SH-SY5Y (cell line): Measurements from ENCODE around the gene CARD19.

Experiments used
- GATA2 ChIP-seq: IDR thresholded peaks from 2 replicates; pipeline ENCODE4 v1.6.1; 2011; ENCODE audit warnings: mild to moderate bottlenecking, low read depth, low read length
- GATA3 ChIP-seq: IDR thresholded peaks from 2 replicates; pipeline ENCODE4 v1.6.1; 2011; ENCODE audit warnings: low read depth, mild to moderate bottlenecking, low read length, moderate library complexity

- no peak for TF ChIP-seq GATA2
- TF ChIP-seq GATA3 = no peak
These were observed 14.1 kb upstream of the CARD19 start for GRCh38 chr9:93081931-93082330.
